ENCODE measurements around the gene EIF2A.

DNA sequence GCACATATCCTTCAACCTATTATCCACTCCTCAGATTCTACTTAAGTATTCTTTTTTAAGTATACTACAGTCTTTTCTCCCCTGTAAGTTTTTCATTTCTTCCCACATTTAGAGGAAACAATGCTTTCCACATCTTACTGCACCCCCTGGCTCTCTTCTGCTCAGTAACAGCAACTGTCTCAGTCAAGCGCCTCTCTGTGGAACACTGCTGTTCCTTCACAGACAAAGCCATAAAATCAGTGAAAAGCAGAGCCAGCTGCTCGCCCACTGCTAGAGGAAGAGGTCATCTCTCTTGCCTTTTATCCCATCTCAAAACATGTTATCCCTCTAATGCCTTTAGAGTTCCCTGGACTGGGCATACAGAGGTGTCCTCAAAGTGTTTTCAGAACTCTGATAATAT, 25.1 kb upstream of the EIF2A start:
- TF ChIP-seq, protein P1, sequence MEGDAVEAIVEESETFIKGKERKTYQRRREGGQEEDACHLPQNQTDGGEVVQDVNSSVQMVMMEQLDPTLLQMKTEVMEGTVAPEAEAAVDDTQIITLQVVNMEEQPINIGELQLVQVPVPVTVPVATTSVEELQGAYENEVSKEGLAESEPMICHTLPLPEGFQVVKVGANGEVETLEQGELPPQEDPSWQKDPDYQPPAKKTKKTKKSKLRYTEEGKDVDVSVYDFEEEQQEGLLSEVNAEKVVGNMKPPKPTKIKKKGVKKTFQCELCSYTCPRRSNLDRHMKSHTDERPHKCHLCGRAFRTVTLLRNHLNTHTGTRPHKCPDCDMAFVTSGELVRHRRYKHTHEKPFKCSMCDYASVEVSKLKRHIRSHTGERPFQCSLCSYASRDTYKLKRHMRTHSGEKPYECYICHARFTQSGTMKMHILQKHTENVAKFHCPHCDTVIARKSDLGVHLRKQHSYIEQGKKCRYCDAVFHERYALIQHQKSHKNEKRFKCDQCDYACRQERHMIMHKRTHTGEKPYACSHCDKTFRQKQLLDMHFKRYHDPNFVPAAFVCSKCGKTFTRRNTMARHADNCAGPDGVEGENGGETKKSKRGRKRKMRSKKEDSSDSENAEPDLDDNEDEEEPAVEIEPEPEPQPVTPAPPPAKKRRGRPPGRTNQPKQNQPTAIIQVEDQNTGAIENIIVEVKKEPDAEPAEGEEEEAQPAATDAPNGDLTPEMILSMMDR (IDR thresholded peaks at IDR 0.05), result no peak
- no peak for TF ChIP-seq POLR2A (IDR thresholded peaks at IDR 0.05)
- TF ChIP-seq EP300 (IDR thresholded peaks at IDR 0.05), result no peak
